Measurements from ENCODE around the gene BCL2L2.
"Not testable (repeated sequence)": the region's sequence is repeated elsewhere in the genome, so short reads cannot be mapped to it uniquely, and the experiment has no call there.

DNA sequence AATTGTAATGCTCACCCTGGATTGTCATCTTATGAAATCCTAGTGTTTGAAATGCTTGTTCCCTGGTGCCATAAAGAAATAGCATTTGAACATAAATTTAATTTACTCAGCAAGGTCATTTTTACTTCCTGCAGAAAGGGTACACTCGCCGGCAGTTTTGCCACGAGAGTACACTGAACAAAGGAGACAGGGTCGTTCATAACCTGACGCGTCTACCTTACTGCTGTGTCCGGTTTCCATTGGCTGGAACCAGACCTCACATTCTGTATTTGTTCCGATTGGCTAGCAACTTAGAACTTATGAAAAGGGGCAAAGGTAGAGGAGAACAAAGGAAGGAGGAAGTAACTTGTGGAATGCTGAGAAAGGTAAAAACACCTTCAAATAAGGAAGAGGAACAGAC is 45.8 kb upstream of the BCL2L2 start:
- TF ChIP-seq, protein P1, sequence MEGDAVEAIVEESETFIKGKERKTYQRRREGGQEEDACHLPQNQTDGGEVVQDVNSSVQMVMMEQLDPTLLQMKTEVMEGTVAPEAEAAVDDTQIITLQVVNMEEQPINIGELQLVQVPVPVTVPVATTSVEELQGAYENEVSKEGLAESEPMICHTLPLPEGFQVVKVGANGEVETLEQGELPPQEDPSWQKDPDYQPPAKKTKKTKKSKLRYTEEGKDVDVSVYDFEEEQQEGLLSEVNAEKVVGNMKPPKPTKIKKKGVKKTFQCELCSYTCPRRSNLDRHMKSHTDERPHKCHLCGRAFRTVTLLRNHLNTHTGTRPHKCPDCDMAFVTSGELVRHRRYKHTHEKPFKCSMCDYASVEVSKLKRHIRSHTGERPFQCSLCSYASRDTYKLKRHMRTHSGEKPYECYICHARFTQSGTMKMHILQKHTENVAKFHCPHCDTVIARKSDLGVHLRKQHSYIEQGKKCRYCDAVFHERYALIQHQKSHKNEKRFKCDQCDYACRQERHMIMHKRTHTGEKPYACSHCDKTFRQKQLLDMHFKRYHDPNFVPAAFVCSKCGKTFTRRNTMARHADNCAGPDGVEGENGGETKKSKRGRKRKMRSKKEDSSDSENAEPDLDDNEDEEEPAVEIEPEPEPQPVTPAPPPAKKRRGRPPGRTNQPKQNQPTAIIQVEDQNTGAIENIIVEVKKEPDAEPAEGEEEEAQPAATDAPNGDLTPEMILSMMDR (IDR thresholded peaks at IDR 0.05): not testable (repeated sequence)
- TF ChIP-seq POLR2A (IDR thresholded peaks at IDR 0.05): not testable (repeated sequence)
